Chondrocyte (in vitro differentiated cells): ENCODE data around the gene NOB1. TPM values are rescaled to one million over a fixed set of nuclear protein-coding genes. Genes with fewer than 3 reads are reported as not detected.

ENCODE experiments used
- DNase-seq: peaks from one replicate; pipeline ENCODE4 v3.0.0; 2021; ENCODE audit warnings: mixed read lengths, low spot score
- H3K27ac Mint-ChIP-seq: one replicate; pipeline ENCODE4 v1.8.0; 2021; ENCODE audit warnings: mild to moderate bottlenecking, moderate library complexity, mixed read lengths; ENCODE audit not compliant: unreplicated experiment
- H3K27me3 Mint-ChIP-seq: 2 replicates; pipeline ENCODE4 v1.8.0; 2021; ENCODE audit warnings: low read depth, mixed read lengths
- H3K36me3 Mint-ChIP-seq: 2 replicates; pipeline ENCODE4 v1.8.0; 2021; ENCODE audit warnings: low read depth, mixed read lengths
- H3K4me1 Mint-ChIP-seq: 2 replicates; pipeline ENCODE4 v1.8.0; 2021; ENCODE audit warnings: low read depth, mild to moderate bottlenecking, mixed read lengths
- H3K4me3 Mint-ChIP-seq: one replicate; pipeline ENCODE4 v1.8.0; 2021; ENCODE audit warnings: mild to moderate bottlenecking, moderate library complexity, mixed read lengths; ENCODE audit not compliant: unreplicated experiment
- H3K9me3 Mint-ChIP-seq: 2 replicates; pipeline ENCODE4 v1.8.0; 2021; ENCODE audit warnings: low read depth, mixed read lengths
- total RNA-seq: library from RNA; stranded (reverse); gene quantifications from 3 replicates; pipeline ENCODE4 v1.2.1, GENCODE V29; 2021
- TF ChIP-seq, protein P1 (sequence below): fragments of 200-600 bp; sonication (generic); IDR thresholded peaks from 2 replicates; pipeline ENCODE4 v1.5.0; 2021; ENCODE audit warnings: antibody characterized with exemption, mild to moderate bottlenecking, moderate library complexity

Gene NOB1
- total RNA-seq, 1 donor from 2014 or later, result 25.7 TPM

GRCh38 chr16:69712277-69712676 lies 42.4 kb downstream of the NOB1 start:
- Mint-ChIP-seq H3K4me1 (peaks cover 5% of the 10 kb centered on the region), H3K4me3 (no peak overlapping the region), H3K9me3 (no peaks in the 10 kb centered on the region), H3K27ac (no peak overlapping the region), H3K36me3 (peaks cover 24% of the 10 kb centered on the region), H3K27me3 (no peaks in the 10 kb centered on the region)
- TF ChIP-seq, protein P1, sequence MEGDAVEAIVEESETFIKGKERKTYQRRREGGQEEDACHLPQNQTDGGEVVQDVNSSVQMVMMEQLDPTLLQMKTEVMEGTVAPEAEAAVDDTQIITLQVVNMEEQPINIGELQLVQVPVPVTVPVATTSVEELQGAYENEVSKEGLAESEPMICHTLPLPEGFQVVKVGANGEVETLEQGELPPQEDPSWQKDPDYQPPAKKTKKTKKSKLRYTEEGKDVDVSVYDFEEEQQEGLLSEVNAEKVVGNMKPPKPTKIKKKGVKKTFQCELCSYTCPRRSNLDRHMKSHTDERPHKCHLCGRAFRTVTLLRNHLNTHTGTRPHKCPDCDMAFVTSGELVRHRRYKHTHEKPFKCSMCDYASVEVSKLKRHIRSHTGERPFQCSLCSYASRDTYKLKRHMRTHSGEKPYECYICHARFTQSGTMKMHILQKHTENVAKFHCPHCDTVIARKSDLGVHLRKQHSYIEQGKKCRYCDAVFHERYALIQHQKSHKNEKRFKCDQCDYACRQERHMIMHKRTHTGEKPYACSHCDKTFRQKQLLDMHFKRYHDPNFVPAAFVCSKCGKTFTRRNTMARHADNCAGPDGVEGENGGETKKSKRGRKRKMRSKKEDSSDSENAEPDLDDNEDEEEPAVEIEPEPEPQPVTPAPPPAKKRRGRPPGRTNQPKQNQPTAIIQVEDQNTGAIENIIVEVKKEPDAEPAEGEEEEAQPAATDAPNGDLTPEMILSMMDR, result no peak
- DNase-seq, result no peak

DNA sequence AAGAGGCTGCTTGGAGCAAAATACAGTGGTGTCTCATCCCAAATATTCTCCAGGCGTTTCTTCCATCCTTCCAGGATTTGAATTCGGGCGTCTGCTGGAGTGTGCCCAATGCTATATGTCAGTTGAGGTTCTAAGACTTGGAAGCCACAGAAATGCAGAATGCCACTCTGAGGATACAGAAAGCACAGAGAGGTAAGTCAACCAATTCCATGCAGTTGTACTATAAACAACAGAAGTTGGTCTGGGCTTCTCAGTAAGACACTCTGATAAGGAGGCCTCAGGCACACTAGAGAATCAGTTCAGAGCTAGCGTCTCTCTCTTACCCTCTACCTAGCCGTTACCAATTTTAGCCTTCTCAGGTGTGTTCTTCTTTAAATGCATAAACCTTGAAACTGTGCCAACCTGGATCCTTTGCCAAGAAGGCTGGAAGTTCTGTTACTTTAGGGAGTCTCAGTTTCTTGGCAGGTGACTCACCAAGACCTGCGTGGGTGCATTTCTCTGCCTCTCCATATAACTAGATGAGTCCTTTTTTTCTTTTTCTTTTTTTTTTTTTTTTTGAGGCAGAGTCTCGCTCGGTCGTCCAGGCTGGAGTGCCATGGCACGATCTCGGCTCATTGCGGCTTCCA lies 43.5 kb downstream of the NOB1 start:
- no peak overlapping the region for H3K27ac Mint-ChIP-seq
- peaks cover 21% of the 10 kb centered on the region for H3K36me3 Mint-ChIP-seq
- TF ChIP-seq, protein P1, result no peak
- no peaks in the 10 kb centered on the region for H3K9me3 Mint-ChIP-seq
- peaks cover 5% of the 10 kb centered on the region for H3K4me1 Mint-ChIP-seq
- no peak for DNase-seq
- no peaks in the 10 kb centered on the region for H3K27me3 Mint-ChIP-seq
- no peak overlapping the region for H3K4me3 Mint-ChIP-seq

GRCh38 chr16:69709456-69710084 lies 45.2 kb downstream of the NOB1 start:
- H3K4me3 Mint-ChIP-seq, result no peak overlapping the region
- H3K9me3 Mint-ChIP-seq, result no peaks in the 10 kb centered on the region
- TF ChIP-seq, protein P1, result peak; percentile 87
- H3K4me1 Mint-ChIP-seq, result peaks cover 5% of the 10 kb centered on the region
- peaks cover 12% of the 10 kb centered on the region for H3K36me3 Mint-ChIP-seq
- H3K27ac Mint-ChIP-seq, result no peak overlapping the region
- DNase-seq, result no peak
- H3K27me3 Mint-ChIP-seq, result no peaks in the 10 kb centered on the region

- H3K4me3 Mint-ChIP-seq, result no peak overlapping the region
- no peak for DNase-seq
- TF ChIP-seq, protein P1, result no peak
- H3K27ac Mint-ChIP-seq, result peak overlapping the region; percentile 13
- peaks cover 15% of the 10 kb centered on the region for H3K36me3 Mint-ChIP-seq
- H3K9me3 Mint-ChIP-seq, result no peaks in the 10 kb centered on the region
- no peaks in the 10 kb centered on the region for H3K27me3 Mint-ChIP-seq
- peaks cover 13% of the 10 kb centered on the region for H3K4me1 Mint-ChIP-seq
Measured at GRCh38 chr16:69707920-69708683, 46.6 kb downstream of the NOB1 start.

DNA sequence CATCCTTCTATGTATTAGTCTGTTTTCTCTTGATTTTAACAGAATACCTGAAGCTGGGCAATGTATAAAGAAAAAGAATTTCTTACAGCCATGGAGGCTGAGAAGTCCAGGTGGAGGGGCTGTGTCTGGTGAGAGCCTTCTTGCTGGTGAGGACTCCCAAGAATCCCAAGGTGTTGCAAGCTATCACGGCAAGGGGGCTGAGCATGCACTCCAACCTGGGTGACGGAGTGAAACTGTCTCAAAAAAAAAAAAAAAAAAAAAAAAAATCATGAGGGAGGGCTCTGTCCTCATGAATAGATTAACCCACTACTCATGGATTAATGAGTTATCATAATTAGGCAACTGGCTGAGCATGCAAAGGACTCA lies 47.8 kb downstream of the NOB1 start:
- H3K27me3 Mint-ChIP-seq, result no peaks in the 10 kb centered on the region

More for the DNA sequence above, 47.8 kb downstream of the NOB1 start:
- H3K9me3 Mint-ChIP-seq, result no peaks in the 10 kb centered on the region
- H3K4me1 Mint-ChIP-seq, result peaks cover 13% of the 10 kb centered on the region
- no peak overlapping the region for H3K4me3 Mint-ChIP-seq
- H3K36me3 Mint-ChIP-seq, result peaks cover 15% of the 10 kb centered on the region
- TF ChIP-seq, protein P1, result no peak
- DNase-seq, result no peak
- peak overlapping the region; percentile 64 for H3K27ac Mint-ChIP-seq
